AML-193 (cell line): ENCODE data around the gene CNIH2.
"Not testable (repeated sequence)": the region's sequence is repeated elsewhere in the genome, so short reads cannot be mapped to it uniquely, and the experiment has no call there.

Experiments
- DNase-seq, 2 experiments: peaks; one replicate each; lab custom pipeline; 2025; lab: John Stamatoyannopoulos, UW

The CNIH2 gene

GRCh38 chr11:66314561-66315497 is 36.9 kb downstream of the CNIH2 start:
- DNase-seq = no peak

DNA sequence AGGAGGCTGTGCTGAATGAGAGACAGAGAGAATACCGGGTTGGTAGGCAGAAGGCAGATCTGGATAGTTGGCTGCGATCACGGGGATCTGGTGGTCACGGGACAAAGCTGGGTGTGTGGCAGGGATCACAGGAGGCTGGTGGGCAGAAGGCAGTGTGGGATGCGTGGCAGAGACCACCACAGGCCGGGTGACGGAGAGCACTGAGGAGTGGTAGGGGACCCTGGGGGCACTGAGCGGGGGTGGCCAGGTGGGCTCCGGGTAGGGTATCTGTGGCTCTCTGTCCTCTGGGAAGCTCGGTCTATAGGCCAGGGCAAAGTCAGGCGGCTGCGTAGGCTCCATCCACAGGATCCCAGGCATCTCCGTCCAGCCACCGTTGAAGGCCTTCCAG is 37.5 kb downstream of the CNIH2 start:
- DNase-seq = no peak

DNA sequence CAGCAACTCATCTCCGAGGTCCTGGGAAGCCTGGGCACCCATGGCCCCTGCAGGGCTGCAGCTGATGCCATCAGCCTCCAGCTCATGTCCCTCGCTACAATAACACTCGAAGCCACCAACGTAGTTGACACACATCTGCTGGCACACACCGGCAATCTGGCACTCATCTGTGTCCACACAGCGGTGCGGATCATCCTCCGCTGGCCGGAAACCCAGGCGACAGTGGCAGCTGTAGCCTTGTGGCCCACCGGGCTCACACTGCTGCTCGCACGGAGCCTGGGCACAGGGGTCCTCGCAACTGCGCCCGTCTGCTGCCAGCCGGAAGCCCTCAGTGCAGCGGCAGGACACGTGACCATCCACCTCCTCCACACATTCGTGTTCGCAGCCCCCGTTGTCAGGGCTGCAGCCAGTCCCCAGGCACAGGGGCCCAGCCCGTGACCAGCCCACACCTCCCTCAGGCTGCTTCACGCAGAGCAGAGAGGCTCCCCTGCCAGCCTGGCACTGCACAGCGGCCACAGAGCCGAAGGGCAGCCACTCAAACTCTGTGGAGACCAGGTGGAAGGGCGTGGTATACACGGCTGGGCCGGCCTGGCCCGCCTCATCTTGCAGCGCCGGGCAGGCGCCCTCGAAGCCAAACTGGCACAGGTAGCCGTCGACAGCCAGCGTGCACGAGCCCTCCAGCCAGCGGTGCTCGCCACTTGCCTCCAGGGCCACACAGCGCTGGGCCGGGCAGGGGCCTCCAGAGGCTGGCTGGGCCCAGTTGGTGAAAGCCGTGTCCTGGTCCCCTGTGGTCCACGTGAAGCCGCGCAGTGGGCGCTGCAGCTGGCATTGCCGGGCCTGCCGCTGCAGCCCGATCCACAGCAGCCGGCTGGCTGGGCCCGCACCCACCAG is 38.2 kb downstream of the CNIH2 start:
- DNase-seq = no peak

DNA sequence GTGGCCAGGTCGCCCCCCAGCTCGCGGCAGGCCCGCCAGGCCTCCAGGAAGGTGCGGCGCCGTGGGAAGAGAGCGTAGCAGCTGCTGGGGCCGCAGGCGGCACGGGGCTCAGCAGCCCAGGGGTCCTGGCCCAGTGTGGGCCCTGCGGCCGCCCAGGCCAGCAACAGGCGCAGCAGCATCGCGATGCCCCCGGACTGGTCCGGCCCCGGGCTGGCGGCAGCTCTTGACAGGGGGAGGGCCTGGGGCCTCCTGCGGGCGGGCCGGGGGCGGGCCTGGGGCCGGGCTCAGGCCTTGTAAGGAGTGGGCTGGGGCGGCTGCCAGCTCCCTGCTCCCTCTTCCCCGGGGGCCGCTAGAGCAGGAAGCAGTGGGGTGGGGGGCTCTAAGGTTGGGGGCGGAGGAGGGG is 38.9 kb downstream of the CNIH2 start, which contains the start of gene CD248:
Gene CD248 (minus strand): TSS at position 196 of the 403 bp plus-strand sequence. CDS start 17 bp downstream, at position 179.
- no peak for DNase-seq

DNA sequence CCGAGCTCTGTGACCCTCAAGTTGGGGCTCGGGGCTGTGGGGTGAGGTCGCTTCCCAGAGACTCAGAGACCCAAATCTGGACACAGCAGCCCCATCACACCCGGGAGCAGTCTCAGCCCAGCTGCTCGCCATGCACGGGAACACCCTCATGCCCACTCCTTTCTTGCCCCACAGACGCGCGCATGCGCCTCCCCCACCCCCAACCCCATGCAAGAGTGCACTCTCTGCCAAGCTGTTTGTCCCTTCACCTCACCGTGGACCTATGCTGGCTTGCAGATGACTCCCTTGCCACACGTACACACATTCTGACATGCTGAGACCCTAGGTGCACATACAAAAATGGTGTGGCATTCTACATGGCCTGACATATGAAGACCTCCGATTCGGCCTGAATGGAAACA is 39.3 kb downstream of the CNIH2 start:
- no peak for DNase-seq

DNA sequence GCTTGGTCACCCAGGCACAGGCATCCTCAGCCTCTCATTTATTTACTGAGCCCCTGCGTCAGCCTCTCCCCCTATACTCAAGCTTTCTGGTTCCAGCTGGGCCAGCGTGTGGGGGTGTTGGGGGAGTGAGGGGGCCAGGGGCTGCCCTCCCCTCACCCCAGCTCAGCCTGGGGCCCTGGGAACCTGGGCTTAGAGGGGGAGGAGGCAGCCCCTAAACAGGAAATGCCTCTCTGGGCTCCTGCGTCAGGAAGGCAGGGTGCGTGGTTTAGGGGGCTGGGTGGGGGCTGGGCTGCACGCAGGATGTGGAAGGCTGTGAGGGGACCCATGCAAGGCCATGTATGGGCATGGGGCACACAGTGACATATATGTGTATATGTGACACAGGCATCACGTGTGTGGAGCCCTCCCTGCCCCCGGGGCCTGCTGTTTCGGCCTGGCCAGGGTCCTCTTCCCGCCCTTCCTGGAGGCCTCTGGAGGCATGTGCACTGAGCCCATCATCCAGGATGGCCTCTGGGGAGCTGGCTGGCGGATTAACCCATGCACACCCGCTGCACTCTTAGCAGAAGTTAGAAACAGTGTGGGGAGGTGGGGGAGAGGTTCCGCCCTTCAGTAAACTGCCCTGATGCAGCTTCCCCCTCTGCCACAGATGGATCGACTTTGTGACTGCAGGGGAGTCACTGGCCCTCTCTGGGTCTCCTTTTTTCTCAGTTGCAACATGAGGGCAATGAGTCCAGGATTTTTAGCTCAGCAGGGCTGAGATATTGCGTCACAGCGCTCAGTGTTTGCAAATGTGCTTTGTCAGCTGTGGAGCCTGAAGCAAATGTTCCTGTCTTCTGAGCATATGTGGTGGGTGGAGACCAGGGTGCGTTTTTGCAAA is 40.0 kb downstream of the CNIH2 start:
- DNase-seq = peak; percentile 79 to 87

- DNase-seq = no peak
These were observed 40.6 kb downstream of the CNIH2 start for GRCh38 chr11:66318600-66318970.

- not testable (repeated sequence) for DNase-seq
These were observed 42.3 kb downstream of the CNIH2 start for GRCh38 chr11:66320289-66320688.

GRCh38 chr11:66320748-66321147 is 42.8 kb downstream of the CNIH2 start:
- DNase-seq = not testable (repeated sequence)

- no peak for DNase-seq
These were observed 43.6 kb downstream of the CNIH2 start for GRCh38 chr11:66321606-66322005.

DNA sequence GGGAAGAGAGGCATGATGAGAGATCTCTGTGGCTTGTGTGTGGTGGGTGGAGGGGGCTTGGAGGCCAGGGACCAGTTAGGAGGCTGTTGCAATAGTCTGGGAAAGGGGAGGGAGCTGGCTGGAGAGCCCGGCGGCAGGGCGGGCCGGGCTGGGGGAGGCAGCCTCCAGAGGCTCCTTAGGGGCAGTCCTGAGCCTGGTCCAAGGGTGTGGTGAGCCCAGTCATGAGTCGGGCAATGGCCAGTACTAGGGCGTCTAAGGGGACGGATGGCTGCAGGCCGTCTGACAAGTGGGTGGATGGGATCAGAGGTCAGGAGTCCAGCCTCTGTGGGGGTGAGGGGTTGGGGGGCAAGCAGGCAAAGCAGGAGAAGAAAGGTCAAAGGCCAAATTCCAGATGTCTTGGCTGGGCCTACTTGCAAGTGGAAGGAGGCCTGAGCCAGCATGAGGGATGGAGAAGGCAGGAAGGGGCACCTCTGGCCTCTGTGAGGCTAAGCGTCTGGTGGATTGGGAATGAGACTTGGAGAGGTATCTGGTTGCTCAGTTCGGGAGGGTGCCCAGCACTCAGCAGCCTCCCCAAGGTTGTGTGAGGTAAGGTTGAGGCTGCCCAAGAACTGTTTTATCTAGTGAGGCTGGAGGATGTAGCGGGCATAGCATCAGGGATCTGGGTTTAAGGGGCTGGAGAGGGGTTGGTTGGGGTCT is 44.9 kb downstream of the CNIH2 start:
- no peak for DNase-seq

DNA sequence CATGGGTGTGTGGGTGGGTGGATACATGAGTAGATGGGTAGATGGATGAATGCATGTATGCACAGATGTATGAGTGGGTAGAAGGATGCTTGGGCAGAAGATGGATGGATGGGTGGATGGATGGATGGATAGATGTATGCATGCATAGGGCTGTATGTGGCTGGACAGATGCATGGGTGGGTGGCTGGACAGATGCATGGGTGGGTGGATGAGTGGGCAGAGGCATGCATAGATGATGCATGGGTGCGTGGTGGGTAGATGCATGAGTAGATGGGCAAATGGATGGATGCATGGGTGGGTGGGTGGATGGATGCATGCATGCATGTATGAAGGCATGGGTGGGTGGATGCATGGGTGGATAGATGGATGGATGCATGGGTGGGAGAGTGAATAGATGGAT is 45.7 kb downstream of the CNIH2 start:
- no peak for DNase-seq

GRCh38 chr11:66324664-66325063 is 46.7 kb downstream of the CNIH2 start:
- DNase-seq = no peak

DNA sequence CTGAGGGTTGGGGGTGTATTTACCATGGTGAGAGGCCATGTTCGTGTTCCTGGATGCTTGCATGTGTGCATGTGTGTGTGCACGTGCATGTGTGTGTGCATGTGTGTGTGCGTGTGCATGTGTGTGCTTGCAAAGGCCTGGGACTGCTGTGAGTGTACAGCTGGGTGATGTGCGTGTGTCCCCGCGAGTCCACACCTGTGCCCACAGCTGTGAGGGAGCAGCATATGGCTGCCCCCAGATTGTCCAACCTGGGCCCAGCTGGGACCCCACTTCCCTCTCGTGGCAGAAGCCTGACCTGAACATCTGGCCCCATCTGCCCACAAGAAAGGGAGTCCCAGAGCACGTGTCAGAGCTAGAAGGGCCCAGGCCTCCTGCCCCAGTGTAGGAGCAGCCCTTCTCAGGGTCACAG is 47.3 kb downstream of the CNIH2 start:
- DNase-seq = no peak

DNA sequence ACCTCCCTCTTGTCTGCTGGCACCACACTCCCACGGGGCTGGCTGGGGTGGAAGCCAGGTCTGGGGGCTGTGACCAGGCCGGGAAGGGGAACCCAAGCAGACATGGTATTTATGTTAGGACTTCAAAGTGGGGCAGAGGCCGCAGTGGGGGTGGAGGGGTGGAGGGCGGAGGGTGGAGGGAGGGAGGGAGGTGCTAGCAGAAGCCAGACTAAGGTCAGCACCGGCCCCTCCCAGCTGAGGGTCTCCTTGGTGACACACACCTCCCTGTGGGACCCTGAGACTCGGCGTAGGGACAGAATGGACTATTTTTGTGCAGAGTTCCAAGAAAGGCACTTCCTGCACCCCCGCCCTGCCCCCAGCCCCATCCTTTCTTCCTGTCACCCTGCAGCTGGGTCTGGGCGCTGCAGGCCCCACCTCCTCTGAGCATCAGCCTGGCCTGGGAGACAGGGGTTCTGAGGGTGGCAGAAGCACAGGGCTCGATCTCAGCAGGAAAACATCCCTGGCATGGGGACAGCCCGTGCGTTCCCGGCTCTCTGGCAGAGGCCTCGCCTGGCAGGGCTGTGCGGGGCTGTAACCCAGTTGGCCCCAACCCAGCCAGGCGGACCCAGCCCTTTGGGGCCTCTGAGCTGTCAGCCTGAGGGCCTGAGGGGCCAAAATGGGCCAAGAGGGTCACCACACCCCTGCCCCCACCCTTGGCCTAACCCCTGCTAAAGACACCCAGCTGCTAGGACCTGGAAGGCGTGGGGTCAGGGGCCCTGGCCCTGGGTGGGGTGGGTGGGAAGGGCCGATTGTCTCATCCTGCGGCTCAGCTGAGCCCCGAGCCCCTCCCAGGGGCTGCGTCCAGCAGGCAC is 48.5 kb downstream of the CNIH2 start:
- no peak for DNase-seq

DNA sequence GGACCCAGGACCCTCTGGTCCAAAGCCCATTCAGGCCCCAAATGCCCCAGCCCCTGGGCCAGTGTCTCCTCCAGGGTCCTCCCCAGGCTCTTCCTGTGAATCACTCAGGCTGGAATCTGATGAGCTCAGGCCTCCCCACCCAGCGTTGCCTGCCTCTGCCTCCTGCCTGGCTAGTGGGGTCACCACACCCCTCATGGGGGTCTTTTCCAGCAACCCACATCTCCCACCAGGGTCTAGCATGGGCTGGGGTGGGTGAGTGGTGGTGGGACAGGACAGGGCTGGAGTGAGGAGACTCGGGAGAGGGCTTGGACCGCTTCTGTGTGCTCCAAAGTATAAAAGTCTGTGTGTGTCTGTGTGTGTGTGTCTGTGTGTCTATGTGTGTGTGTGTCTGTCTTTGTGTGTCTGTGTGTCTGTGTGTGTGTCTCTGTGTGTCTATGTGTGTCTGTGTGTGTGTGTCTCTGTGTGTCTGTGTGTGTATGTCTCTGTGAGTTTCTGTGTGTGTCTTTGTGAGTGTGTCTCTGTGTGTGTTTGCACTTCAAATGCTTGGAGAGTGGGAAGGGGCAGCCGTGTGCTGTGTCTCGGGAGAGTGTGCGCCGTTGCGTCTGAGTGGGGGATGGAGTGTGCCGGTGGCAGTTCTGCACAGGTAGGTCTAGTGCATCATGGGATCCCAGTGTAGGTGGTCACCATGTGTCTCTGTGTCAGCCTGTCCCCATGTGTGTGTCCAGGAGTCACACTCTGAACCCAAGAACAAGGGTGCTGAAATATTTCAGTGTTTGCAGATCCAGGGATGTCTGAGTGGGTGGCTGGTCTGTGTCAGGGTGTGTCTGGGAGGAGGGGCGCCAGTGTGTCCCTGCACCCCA is 49.4 kb downstream of the CNIH2 start:
- DNase-seq = no peak

- DNase-seq = no peak
These were observed 50.0 kb downstream of the CNIH2 start for GRCh38 chr11:66328031-66328301.

GRCh38 chr11:66328302-66329144 is 50.5 kb downstream of the CNIH2 start:
- DNase-seq = peak; percentile 55 to 63
